C4-2B (cell line): ENCODE data around the gene NVL.

Experiments
- CTCF ChIP-seq: fragments of 450-650 bp; conservative IDR thresholded peaks from 2 replicates; pipeline ENCODE4 v1.5.1; 2017; ENCODE audit warnings: mild to moderate bottlenecking
- ZFX ChIP-seq: fragments of 450-650 bp; IDR thresholded peaks from 2 replicates; pipeline ENCODE4 v1.6.1; 2017

DNA sequence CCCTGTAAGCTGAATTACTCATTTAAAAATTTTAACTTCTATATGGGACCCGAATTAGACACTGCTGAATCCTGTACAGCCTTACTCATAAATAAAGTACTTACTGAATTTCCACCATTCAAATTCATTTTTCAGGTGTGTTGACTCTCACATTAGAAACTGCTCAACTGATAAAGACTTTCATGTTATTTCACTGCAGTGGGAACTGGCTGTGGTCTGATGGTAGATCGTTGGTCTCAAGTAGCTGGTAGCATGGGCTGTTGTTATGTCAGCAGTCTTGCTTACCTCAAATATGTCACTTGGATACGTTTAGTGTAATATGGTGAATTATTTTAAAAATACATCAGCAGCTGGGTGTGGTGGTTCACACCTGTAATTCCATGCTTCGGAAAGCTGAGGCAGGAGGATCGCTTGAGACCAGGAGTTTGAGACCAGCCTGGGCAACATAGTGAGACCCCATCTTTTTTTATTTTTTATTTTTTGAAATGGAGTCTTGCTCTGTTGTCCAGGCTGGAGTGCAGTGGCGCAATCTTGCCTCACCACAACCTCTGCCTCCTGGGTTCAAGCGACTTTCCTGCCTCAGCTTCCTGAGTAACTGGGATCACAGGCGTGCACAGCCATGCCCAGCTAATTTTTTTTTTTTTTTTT lies 136.5 kb downstream of the NVL start:
- TF ChIP-seq CTCF (no peak), ZFX (no peak)
